ENCODE measurements around the gene POLA1.

The POLA1 gene

GRCh38 chrX:25043192-25043591 is 349.5 kb downstream of the POLA1 start:
- TF ChIP-seq SNAI2 (CRISPR knock-in tag; IDR thresholded peaks at IDR 0.05) (no peak), CSDC2 (CRISPR knock-in tag; IDR thresholded peaks at IDR 0.05) (no peak), TSHZ2 (CRISPR knock-in tag; IDR thresholded peaks at IDR 0.05) (no peak), CSRNP3 (CRISPR knock-in tag; IDR thresholded peaks at IDR 0.05) (no peak), POU6F1 (CRISPR knock-in tag; IDR thresholded peaks at IDR 0.05; ENCODE audit: borderline replicate concordance, low read depth) (no peak), ZNF70 (CRISPR knock-in tag; IDR thresholded peaks at IDR 0.05) (no peak), PPARA (CRISPR knock-in tag; IDR thresholded peaks at IDR 0.05; ENCODE audit: borderline replicate concordance) (no peak), ESRRG (CRISPR knock-in tag; IDR thresholded peaks at IDR 0.05) (no peak), ZNF565 (CRISPR knock-in tag; conservative IDR thresholded peaks at IDR 0.05; ENCODE audit: low read depth) (no peak), ZNF8 (CRISPR knock-in tag; IDR thresholded peaks at IDR 0.05) (no peak), ARNTL (CRISPR knock-in tag; IDR thresholded peaks at IDR 0.05; ENCODE audit: borderline replicate concordance, low read depth) (no peak), CREB5 (CRISPR knock-in tag; IDR thresholded peaks at IDR 0.05; ENCODE audit: low read depth) (no peak), ZC3H10 (CRISPR knock-in tag; IDR thresholded peaks at IDR 0.05) (no peak)
- no peak for ATAC-seq
